GM12874 (cell line): ENCODE data around the gene MYH11.

Experiments used
- TF ChIP-seq, protein P1 (sequence below): IDR thresholded peaks from 2 replicates; pipeline ENCODE4 v1.5.1; 2011; ENCODE audit warnings: low read depth, mild to moderate bottlenecking, control low read depth, low read length, moderate library complexity; ENCODE audit not compliant: insufficient read depth

Gene MYH11

DNA sequence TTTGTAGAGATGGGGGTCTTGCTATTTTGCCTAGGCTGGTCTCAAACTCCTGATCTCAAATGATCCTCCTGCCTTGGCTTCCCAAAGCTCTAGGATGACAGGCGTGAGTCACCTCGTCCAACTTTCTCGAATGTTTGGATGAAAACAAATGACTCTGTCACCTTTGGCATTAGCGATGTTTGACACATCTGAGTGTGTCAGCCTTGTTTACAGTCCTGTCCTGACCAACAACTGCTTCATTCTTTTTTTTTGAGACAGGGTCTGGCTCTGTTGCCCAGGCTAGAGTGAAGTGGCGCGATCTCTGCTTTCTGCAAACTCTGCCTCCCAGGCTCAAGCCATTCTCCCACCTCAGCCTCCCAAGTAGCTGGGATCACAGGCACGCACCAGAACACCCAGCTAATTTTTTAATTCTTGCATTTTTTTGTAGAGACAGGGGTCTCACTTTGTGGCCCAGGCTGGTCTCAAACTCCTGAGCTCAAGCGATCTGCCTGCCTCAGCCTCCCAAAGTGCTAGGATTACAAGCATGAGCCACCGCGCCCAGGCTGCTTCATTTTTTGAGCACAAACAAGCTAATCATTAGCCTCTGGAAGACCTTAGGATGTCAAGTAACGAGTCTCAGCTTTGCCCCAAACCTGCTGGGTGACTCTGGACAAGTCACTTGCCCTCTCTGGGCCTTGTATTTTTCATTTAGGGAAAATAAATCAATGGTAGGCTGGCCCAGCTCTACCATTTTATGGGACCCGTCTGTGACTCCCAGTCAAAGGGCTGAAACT, 7.4 kb downstream of the MYH11 start:
- TF ChIP-seq, protein P1, sequence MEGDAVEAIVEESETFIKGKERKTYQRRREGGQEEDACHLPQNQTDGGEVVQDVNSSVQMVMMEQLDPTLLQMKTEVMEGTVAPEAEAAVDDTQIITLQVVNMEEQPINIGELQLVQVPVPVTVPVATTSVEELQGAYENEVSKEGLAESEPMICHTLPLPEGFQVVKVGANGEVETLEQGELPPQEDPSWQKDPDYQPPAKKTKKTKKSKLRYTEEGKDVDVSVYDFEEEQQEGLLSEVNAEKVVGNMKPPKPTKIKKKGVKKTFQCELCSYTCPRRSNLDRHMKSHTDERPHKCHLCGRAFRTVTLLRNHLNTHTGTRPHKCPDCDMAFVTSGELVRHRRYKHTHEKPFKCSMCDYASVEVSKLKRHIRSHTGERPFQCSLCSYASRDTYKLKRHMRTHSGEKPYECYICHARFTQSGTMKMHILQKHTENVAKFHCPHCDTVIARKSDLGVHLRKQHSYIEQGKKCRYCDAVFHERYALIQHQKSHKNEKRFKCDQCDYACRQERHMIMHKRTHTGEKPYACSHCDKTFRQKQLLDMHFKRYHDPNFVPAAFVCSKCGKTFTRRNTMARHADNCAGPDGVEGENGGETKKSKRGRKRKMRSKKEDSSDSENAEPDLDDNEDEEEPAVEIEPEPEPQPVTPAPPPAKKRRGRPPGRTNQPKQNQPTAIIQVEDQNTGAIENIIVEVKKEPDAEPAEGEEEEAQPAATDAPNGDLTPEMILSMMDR: no peak

DNA sequence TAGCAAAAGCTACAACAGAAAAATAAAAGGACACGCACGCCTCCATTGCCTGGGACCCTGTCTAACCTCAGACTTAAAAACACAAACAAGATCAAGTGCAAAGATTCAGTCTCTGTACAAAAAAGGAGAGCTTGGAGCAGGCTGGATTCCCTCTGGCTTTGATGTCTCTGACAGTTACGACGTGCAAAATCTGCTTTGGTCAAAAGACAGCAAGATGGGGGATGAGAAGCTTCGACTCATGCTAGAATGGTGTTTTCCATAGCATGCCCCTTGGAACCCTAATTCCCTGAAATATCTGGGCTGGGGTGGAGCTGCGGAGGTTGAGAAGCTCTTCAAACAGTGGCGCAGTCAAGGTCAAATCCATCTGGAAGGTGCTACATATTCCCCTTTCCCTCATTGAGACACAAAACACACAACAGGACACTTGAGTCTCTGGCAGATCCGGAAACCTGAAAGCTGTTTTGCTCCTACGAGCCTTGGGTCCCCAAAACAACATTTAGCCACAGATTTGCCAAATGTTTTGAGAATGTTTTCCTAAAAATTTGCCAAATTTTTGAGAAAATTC, 9.1 kb downstream of the MYH11 start:
- TF ChIP-seq, protein P1: no peak

DNA sequence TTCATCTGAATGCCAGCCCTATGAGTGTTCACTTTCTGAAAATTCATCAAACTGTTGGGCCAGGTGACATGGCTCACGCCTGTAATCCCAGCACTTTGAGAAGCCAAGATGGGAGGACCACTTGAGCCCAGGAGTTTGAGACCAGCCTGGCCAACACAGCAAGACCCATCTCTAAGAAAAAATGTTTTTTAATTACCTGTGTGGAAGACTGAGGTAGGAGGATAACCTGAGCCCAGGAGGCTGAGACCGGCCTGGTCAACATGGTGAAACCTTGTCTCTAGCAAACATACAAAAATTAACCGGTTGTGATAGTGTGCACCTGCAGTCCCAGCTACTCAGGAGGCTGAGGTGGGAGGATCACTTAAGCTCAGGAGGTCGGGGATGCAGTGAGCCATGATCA, 10.3 kb downstream of the MYH11 start:
- TF ChIP-seq, protein P1: no peak

DNA sequence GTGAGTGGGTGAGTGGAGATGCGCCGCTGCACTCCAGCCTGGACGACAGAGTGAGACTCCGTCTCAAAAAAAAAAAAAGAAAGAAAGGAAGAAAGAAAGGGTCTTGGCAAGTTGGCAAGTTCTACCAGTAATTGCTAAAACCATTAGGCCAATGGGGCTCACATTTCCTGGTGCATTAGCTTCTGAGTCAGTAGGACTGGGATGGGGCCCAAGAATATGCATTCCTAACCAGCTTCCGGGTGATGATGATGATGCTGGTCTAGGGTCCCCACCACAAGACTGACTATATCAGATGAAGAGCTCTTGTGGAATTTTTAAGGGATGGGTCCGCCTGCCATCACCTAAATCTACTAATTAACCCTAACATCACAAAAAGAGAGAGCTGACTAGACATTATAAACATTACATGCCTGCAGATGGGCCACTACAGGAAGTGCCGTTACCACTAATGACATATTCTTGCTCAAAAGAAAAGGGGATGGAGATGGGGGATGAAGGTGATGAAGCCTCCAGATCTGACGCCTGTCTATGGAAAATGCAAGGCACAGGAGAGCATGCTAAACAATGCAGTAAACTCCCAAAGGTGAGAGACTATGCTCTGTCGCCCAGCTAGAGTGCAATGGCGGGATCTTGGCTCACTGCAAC, 13.1 kb downstream of the MYH11 start:
- TF ChIP-seq, protein P1: no peak

DNA sequence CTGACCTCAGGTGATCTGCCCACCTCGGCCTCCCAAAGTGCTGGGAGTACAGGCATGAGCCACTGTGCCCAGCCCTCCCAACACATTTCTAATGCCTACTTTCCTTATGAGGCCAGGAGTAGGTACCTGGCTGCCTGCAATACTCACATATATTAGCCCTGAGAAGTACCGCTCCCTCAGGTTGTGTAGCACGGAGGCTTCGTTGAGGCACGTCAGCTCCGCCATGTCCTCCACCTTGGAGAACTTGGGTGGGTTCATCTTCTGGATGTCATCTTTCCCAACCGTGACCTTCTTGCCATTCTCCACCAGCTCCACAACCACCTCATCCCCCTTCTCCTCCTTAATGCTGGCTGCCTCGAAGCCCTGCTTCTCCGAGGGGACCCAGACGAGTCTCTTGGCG, 19.1 kb downstream of the MYH11 start:
- TF ChIP-seq, protein P1: no peak

DNA sequence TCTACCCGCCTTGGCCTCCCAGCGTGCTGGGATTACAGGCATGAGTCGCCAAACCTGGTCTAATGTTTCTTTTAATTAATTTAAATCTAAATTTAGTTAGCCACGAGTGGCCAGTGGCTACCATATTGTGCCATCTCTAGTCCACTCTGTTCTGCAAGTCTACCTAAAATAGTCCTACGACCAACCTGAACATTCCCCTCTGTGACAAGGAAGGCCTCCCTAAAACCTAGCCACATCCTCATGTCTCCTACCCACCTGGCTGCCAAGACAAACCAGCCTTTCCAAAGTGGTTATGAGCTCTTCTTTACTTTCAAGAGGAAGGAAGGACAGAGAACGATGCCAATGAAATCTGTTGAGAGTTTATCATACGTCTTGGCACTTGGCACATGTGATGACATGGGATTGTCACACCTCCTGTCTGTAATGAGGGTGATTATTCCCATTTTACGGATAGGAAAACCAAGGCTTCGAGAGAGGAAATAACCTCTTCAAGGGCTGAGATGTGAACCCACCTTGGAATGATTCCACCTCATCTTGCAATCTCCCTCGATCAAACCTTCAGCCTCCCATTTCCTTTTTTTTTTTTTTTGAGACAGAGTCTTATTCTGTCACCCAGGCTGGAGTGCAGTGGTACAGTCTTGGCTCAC, 19.7 kb downstream of the MYH11 start:
- TF ChIP-seq, protein P1: no peak

DNA sequence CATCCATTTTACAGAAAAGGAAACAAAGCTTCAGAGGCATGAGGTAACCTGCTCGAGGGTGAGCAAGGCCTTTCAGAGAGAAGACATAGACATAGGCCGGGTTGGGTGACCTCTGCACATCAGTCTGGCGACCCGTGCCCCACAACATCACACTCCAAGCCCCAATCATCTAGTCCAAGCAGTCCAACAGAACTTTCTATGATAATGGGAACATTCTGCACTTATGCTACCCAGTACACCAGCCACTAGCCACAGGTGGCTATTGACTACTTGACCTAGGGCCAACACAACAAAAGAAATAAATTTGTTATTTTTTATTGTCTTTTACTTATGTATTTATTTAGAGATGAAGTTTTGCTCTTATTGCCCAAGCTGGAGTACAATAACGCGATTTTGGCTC, 20.8 kb downstream of the MYH11 start:
- TF ChIP-seq, protein P1: no peak
